COLO829 (cell line): ENCODE results near the gene LKAAEAR1.
"Not testable (repeated sequence)": the region's sequence is repeated elsewhere in the genome, so short reads cannot be mapped to it uniquely, and the experiment has no call there.

Experiments used
- DNase-seq: peaks from one replicate; pipeline ENCODE4 v3.0.0; 2012; ENCODE audit warnings: low spot score

Gene LKAAEAR1

DNA sequence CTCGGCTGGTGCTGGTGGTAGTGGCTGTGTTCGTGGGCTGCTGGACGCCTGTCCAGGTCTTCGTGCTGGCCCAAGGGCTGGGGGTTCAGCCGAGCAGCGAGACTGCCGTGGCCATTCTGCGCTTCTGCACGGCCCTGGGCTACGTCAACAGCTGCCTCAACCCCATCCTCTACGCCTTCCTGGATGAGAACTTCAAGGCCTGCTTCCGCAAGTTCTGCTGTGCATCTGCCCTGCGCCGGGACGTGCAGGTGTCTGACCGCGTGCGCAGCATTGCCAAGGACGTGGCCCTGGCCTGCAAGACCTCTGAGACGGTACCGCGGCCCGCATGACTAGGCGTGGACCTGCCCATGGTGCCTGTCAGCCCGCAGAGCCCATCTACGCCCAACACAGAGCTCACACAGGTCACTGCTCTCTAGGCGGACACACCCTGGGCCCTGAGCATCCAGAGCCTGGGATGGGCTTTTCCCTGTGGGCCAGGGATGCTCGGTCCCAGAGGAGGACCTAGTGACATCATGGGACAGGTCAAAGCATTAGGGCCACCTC, 14.3 kb upstream of the LKAAEAR1 start:
- no peak for DNase-seq

DNA sequence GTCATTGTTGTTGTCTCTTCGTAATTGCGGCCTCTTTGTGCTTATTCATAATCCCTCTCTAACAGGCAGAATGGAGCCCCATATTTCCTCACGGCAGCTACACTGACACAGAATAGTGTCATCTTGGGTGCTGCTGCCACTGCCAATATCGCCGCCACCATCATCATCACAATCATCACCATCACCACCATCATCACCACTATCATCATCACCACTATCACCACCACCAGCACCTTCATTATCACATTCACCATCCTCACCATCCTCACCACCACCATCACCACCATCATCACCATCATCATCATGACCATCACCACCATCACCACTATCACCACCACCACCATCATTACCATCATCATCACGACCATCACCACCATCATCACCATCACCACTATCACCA, 12.3 kb upstream of the LKAAEAR1 start:
- DNase-seq: no peak

DNA sequence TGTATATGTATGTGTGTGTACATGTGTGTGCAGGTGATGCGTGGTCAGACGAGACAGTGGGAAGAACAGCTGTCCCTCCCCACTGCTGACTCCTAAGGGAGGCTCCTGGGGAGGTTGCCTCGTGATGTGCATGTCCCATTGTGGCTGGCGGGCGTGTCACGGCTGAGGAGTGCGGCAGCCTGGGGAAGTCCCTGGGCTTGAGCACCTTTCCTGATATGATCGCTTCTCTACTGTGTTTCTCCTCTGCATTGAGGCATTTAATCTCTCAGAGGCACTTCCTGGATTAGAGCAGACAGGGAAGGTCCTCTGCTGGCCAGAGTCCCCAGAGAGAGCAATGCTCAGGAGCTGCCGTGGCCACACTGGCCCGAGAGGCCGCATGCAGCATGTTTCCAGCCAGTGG, 11.7 kb upstream of the LKAAEAR1 start:
- no peak for DNase-seq

DNA sequence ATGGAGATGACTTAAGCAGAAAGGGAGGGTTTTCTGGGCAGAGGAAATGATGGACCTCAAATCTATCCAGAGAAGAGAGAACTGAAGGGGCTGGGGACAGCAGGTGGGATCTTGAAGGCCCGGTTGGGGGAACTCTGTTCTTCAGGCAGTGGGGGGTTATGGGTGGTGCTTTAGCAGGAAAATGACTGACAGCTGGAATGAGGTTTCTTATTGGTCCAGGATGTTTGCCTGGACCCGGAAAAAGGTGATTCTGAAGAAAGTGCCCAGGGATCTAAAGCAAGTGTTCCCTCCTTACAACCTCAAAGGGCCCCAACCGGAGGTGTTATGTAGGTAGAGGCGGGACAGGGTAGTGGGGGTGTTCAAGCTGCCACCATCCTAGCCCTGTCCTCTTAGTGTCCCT, 11.3 kb upstream of the LKAAEAR1 start:
- no peak for DNase-seq

DNA sequence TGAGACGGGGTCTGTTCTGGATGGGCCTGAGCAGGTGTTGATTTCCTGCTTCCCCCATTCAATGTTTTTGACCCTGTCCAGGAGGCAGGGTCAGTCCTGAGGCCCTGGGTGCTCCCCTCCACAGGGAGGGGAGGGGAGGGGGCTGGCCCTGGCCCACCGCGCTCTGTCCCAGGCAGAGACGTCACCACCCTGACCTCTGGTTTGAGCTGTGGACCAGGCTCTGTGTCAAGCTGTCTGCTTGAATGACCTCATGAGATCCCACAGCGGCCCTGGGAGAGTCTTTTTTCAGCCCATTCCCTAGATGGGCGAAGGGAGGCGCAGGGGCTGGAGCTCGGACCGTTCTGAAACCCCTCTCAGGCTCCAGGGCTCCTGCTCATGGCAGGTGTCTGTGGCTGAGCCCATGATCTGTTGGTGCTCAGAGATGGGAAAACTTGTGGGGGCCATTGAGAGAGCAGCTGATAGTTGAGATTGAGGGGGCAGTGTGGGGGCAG, 8.9 kb upstream of the LKAAEAR1 start:
- no peak for DNase-seq

DNA sequence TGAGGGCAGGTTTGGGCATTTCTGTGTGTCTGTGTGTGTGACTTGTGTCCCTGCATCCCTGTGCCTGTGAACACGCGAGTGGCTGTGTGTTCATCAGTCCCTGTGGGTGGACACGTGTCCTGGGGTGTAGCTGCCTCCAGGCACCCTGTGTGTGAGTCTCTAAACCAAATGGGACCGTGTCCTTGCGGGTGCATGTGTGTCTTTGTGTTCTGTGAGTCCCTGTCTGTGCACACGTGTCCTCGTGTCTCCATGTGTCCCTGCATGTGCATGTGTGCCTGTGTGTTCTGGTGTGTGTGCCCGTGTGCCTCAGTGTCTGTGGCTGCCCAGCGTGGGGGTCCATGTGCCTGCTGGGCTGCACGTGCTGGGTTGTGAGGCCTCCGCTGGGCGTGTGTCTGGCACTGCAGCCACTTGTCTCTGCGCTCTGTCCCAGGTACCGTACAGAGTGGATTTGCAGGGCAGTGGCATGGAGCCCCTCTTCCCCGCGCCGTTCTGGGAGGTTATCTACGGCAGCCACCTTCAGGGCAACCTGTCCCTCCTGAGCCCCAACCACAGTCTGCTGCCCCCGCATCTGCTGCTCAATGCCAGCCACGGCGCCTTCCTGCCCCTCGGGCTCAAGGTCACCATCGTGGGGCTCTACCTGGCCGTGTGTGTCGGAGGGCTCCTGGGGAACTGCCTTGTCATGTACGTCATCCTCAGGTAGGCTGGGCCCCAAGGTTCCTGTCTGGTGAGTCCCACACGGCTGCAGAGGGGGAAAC, 8.2 kb upstream of the LKAAEAR1 start:
- DNase-seq: no peak

DNA sequence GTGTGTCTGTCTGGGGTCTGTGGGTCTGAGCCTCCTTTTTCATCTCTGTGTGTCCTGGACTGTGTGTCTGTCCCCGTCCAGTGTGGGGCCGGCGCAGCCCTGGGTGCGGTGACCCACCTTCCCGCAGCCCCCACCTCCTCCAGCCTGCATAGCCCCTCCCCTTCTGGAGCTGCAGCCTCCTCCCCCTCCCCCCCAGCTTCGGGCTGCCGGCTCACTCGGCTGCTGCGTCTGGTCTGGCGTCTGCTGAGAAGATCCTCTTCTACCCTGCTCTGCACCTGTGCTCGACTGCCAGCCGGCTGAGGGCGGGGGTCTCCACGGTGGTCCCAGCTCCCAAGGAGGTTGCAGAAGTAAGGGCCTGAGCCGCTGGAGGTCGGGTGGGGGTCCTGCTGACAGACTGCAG, 7.6 kb upstream of the LKAAEAR1 start:
- DNase-seq: no peak

DNA sequence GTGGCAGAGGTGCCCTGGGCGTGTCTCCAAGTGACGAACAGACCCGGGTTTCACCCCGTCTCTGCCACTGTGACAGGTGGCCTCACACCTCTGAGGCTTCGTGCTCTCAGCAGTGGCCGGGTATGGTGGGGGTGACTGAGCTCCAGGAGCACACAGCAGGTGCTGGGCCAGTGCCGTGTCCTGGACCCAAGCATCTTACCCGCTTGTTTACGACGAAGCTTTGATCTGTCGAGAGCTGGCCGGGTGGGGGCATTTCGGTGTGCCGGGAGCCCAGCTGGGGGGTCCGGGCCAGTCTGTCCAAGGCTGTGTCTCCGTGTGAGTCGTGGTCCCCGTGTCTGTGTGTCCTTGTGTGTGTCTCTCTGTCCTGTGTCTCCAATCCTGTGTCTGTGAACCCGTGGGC, 7.1 kb upstream of the LKAAEAR1 start:
- DNase-seq: no peak

DNA sequence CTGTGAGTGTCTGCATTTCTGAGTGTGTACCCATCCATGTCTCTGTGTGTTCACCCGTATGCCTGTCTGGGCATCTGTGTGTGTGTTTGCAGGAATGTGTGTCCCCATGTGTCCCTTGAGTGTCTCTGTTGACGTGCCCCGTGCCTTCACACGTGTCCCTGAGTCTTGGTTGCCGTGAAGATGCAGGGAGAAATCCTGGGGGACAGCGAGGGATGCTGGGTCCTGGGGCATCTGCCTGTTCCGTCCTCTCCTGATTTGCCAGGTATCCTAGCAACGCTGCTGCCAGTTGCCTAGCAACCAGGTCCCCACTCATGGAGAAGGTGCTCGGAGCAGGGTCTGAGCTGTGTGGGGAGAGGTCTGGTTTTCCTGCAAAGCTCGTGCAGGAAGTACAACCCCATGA, 6.0 kb upstream of the LKAAEAR1 start:
- no peak for DNase-seq

DNA sequence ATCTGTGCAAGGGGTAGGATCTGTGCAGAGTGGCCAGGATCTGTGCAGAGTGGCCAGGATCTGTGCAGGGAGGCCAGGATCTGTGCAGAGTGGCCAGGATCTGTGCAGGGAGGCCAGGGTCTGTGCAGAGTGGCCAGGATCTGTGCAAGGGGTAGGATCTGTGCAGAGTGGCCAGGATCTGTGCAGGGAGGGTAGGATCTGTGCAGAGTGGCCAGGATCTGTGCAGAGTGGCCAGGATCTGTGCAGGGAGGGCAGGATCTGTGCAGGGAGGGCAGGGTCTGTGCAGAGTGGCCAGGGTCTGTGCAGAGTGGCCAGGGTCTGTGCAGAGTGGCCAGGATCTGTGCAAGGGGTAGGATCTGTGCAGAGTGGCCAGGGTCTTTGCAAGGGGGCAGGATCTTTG, 4.4 kb upstream of the LKAAEAR1 start:
- DNase-seq: not testable (repeated sequence)

DNA sequence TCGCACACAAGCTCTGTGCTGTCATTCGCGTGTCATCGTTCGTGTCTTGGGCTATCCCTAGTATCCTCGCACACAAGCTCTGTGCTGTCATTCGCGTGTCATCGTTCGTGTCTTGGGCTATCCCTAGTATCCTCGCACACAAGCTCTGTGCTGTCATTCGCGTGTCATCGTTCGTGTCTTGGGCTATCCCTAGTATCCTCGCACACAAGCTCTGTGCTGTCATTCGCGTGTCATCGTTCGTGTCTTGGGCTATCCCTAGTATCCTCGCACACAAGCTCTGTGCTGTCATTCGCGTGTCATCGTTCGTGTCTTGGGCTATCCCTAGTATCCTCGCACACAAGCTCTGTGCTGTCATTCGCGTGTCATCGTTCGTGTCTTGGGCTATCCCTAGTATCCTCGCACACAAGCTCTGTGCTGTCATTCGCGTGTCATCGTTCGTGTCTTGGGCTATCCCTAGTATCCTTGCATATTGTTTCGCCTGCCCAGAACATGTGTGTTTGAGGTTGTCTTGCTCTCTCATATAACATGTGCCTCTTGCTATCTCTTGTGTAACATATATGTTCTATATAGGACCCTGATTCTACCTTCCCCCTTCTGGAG, 3.1 kb upstream of the LKAAEAR1 start:
- DNase-seq: not testable (repeated sequence)

DNA sequence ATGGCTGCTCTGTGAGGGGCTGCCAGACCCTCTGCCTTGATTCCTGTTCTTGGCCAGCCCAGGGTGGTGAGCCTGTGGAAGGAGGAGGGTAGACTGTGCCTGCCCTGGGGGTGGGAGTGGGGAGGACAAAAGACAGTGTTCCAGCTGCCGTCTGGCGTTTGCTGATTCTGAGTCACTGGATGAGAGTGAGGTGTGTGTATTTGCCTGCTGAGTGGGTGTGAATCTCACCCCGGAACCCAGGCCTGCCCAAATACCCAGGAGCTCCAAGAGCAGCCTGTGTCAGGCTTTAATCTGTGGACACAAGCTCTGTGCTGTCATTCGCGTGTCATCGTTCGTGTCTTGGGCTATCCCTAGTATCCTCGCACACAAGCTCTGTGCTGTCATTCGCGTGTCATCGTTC, 2.6 kb upstream of the LKAAEAR1 start:
- no peak for DNase-seq

DNA sequence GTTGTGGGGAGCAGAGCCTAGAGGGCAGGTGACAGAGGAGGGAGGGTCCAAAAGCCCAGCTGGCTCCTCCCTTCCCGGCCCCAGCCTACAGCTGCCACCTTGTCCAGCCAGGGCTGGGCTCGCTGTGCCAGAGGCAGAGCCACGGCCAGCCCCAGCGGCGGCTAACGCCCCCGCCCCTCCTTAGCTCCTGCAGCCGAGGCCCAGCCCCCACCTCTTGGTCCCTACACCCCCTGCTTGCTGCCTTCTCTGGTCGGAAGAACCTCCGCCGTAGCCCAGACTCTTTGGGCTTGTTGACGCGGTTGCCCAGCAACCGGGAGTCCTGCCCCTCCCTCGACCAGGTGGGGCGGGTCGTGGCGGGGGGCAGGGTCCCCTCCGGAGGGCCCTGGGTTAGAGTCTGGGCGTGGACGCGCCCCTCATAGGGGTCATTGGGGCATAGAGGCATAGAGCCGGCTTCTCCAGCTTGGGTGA, 521 bp upstream of the LKAAEAR1 start:
- DNase-seq: no peak

DNA sequence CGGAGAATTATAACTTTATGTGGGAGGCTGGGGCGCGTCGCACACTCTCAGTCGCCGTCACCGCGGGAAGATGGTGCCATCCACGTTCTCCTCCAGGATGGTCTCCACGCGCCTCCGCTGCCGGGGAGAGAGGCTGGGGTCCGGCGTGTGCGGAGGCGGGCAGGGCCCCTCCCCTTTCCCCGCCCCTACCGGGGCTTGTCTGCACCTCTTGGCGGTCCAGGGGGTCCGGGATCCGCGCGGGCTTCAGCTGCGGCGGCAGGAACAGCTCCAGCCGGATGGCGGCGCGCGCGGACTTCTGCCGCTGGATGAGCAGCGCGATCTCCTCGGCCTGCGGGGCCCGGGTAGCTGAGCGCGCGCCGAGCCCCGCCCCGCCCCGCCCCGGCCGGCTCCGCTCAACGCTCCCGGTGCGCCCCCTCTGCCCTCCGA, 807 bp downstream of the LKAAEAR1 start:
- no peak for DNase-seq

DNA sequence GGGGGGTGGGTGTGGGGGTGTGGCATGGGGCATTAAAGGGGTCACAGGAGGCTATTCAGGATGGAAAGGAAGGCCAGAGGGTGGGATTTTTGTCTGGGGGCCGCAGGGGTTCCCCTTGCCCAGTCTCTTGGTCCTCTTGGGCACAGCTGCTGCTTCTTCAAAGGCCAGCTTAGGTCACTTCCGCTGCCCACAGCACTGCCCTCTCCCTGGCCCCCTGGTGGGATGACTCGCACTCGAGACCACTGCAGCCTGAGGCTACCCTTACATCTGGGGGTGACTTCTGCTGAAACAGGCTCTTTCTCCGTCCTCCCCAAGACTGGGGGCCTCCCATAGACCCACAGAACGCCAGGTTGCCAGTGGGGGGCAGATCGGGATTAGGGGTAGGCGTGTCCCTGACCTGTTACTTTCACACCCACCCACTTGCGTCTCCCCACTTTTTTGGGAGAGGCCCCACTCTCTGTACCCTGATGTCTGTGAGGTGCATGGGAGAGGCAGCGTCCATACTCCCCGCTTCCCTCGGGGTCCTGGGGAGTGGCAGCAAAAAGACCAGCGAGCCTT, 1.3 kb downstream of the LKAAEAR1 start:
- DNase-seq: no peak

DNA sequence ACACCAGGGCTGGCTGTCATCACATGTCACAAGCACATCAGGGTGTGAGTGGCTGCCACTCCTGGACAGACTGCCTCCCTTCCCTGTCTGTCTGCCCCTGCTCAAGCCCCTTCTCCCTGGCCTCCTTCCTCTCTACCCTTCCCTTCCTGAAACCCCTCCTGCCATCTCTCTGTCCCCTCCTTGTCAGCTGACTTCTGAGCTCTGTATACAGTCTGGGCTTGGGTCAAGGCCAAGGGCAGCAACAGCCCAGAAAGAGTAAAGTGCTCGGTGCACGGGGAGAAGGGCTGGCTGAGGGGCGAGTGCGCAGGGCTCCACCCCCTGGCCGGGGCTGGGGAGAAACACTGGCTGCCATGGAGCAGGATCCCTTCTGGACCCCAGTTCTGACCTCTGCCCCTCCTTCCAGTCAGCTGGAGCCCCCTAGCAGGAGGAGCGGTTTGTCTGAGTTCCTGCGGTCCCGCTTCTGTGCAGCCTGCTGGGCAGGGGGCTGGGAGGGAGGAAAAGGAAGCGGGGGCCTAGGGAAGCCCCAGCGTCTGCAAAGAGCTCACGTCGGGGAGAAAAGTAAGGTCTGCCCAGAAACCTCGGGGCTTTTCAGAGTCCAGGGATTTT, 2.0 kb downstream of the LKAAEAR1 start:
- no peak for DNase-seq

DNA sequence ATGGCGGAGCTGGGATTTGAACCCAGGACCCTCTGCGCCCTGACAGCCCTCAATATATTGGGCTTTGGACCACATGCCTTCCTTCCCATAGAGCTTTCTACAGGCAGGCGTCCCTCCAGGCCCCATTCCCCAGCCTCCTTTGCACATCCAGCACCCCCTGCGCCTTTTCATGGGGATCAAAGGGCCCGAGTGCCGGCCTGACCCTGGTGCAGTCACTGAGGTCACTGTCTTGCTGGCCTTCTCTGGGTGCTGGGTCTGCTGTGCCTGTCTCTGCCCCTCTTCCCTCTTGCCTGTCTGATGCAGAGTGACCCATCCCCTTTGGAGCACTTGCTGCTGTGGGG, 2.6 kb downstream of the LKAAEAR1 start:
- DNase-seq: no peak

DNA sequence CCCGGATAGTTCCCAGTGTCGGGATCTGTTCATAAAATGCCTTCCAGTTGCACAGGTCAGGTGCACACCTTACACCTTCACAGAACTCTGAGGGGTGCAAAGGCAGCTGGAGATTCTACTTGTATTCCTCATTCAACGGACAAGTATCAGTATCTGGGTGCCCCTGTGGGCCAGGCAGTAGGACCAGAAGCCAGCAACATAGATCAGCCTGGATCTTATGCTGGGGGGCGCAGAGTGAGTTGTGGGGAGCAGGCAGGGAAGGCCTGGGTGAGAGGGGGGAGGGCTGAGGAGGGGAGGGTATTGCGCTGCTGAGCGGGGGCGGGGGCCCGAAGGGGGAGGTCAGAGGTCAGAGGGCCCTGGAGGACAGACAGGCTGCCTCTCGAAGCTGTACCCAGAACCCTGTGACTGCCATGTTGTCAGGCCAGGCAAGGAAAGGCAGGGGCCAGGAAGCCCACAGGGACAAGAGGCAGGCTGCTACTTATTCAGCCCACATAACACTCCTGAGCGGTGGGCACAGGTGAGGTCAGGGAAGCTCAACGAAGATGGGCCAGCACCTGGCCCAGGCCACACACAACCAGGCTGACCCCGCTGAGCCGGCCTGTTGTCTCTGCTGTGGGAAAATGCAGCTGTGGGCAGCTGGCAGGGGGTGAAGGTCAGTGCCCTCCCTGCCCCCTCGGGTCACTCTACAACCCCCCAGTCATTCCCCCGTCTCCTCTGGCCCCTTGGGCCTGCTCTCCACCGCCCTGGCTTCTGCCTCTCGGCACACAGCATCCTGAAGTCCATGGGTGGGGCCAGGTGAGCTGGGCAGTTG, 3.2 kb downstream of the LKAAEAR1 start:
- no peak for DNase-seq

DNA sequence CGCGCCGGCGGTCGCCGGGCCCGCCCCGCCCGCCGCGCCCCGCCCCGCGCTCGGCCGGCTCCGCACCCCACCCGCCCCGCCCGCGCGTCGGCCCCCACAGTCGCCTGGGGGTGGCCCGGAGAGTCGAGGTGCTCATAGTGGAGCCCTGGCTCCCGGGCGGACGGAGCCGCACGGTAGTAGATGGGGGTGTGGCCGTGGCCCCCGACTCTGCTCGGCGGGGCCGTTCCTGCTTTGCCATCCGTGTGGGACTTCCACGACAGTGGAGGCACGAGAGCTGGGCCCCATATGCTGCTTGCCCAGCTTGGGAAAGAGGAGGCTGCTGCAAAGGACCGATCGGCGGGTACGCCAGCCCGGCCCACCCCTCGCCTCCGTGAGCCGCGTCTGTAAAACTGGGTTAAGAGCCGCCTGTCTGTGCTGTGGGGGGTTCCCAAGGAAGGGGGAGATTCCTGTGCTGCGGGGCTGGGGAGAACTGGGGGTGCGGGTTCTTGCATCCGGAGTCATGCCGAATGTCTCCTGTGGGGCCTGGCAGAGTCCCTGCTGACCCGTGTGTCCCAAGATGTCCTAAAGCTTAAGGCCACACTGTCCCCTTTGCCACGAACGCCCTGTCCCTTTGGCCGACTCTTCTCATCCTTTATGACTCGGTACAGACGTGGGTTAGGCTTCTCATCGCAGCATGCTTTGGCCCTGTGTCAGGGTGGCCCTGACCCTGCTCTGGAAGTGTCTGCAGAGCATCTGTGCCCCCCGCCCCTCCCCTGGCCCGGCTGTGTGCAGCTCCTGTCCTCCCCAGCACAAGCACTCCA, 4.0 kb downstream of the LKAAEAR1 start, which contains the start of gene OPRL1:
TSS of gene OPRL1 (plus strand) at position 70 of the 800 bp plus-strand sequence. CDS start 12,639 bp downstream, outside the sequence.
- DNase-seq: no peak

DNA sequence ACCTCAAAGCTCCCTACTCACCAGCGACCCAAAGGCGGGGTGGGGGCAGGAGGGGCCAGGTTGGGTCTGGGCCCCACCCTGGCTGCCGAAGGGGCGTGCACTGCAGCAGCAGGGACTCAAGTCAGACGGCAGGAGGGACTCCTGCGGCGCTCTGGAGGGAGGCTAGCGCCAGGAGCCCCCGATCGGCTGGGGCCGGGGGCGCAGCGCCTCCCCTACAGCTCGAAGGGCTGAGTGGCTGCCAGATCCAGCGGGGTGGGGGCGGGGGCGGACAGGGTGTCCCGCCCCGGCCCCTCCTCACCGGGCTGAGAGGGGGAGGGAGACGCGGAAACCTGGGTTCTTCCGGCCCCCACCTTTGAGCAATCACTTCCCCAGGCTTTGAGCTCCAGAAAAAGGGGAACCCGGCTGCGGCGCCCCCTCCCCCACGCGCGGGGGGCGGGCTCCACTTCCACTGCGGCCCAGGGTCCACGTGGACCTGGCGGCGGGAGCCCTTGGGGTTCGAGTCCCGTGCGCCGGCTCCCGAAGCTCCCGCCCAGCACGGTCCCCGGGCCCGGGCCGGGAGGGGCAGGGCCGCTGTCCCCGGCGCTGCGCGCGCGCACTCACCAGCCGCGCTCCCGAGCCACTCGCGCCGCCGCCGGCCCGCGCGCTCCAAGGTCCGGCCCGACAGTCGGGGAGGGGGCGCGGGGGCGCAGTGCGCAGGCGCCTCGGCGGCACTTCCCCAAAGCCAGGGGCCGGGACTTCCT, 4.8 kb downstream of the LKAAEAR1 start, which contains the start of gene RGS19:
TSS of gene RGS19 (minus strand) at position 246 of the 740 bp plus-strand sequence. CDS start 2,632 bp downstream, outside the sequence.
- DNase-seq: no peak
